Caco-2 (cell line): ENCODE data around the gene LGR6. TPM values are rescaled to one million over a fixed set of nuclear protein-coding genes. Genes with fewer than 3 reads are reported as not detected.

Source experiments
- BruUV-seq: library from RNA; stranded (reverse); fragments of 400-500 nt; replicated peaks from 2 replicates; lab custom pipeline; 2021; lab: Mats Ljungman, UMichigan
- CTCF ChIA-PET: fragments of 300-600 bp; sonication (Branson Sonifier 250); formaldehyde crosslinking; loops from one replicate; lab custom pipeline; 2022; ENCODE audit warnings: antibody characterized with exemption; lab: Charles Lee
- POLR2A ChIA-PET: fragments of 300-600 bp; sonication (Branson Sonifier 250); formaldehyde crosslinking; loops from one replicate; lab custom pipeline; 2022; ENCODE audit warnings: antibody characterized with exemption; lab: Charles Lee
- DNase-seq, 2 experiments: peaks; one replicate each; pipeline versions ENCODE4 v3.0.0 to v3.0.0-alpha.2; 2020 to 2022
- H3K27me3 ChIP-seq: replicated peaks from 2 replicates; pipeline ENCODE4 v1.6.0; 2011; ENCODE audit warnings: low read length; ENCODE audit not compliant: control insufficient read depth, insufficient read depth
- H3K36me3 ChIP-seq: 2 replicates; pipeline ENCODE4 v1.5.1; 2011; ENCODE audit warnings: low read length; ENCODE audit not compliant: control insufficient read depth, insufficient read depth
- H3K4me1 ChIP-seq: fragments of 250-450 bp; sonication (Bioruptor Pico); 2 replicates; pipeline ENCODE4 v1.5.1; 2020; ENCODE audit warnings: mild to moderate bottlenecking
- H3K4me3 ChIP-seq: 2 replicates; pipeline ENCODE4 v1.5.1; 2011; ENCODE audit warnings: low read depth, mild to moderate bottlenecking, control low read depth, low read length
- H3K9me3 ChIP-seq: fragments of 250-450 bp; sonication (Bioruptor Pico); 2 replicates; pipeline ENCODE4 v1.5.1; 2020; ENCODE audit warnings: mild to moderate bottlenecking, moderate library complexity
- H3K27ac Mint-ChIP-seq: one replicate; pipeline ENCODE4 v1.8.0; 2022; ENCODE audit warnings: mixed read lengths; ENCODE audit not compliant: unreplicated experiment
- H3K27me3 Mint-ChIP-seq: one replicate; pipeline ENCODE4 v1.8.0; 2022; ENCODE audit warnings: mixed read lengths; ENCODE audit not compliant: insufficient read depth, unreplicated experiment
- H3K36me3 Mint-ChIP-seq: one replicate; pipeline ENCODE4 v1.8.0; 2022; ENCODE audit warnings: mild to moderate bottlenecking, mixed read lengths; ENCODE audit not compliant: insufficient read depth, unreplicated experiment
- H3K4me1 Mint-ChIP-seq: one replicate; pipeline ENCODE4 v1.8.0; 2022; ENCODE audit warnings: low read depth, mixed read lengths; ENCODE audit not compliant: unreplicated experiment
- H3K4me3 Mint-ChIP-seq: one replicate; pipeline ENCODE4 v1.8.0; 2022; ENCODE audit warnings: mild to moderate bottlenecking, moderate library complexity, mixed read lengths; ENCODE audit not compliant: unreplicated experiment
- H3K9me3 Mint-ChIP-seq: one replicate; pipeline ENCODE4 v1.8.0; 2022; ENCODE audit warnings: mixed read lengths; ENCODE audit not compliant: unreplicated experiment
- intact Hi-C: fragments of 100-400 bp; cut with micrococcal nuclease; formaldehyde crosslinking; loops from one replicate; pipeline ENCODE4 v1.10.0; 2022; ENCODE audit not compliant: unreplicated experiment
- total RNA-seq: library from RNA; stranded (reverse); gene quantifications from 2 replicates; pipeline ENCODE4 v1.2.3, GENCODE V29; 2022
- TF ChIP-seq, protein P1 (sequence below), 2 experiments: fragments of 200-600 bp in 1 of 2; IDR thresholded peaks; 1 replicate in 1 of 2; 2 replicates in 1 of 2; pipeline versions ENCODE4 v1.5.1 to v1.8.0; 2011 to 2022; ENCODE audit warnings: antibody characterized with exemption in 1 of 2, control low read depth in 1 of 2, inconsistent platforms in 1 of 2, low read depth in 1 of 2, low read length in 1 of 2, mild to moderate bottlenecking in 1 of 2, moderate library complexity in 1 of 2; ENCODE audit not compliant: insufficient read depth in 1 of 2, severe bottlenecking in 1 of 2, unreplicated experiment in 1 of 2

The LGR6 gene
- total RNA-seq, 1 experiment from 2014 or later = 0.36 TPM

DNA sequence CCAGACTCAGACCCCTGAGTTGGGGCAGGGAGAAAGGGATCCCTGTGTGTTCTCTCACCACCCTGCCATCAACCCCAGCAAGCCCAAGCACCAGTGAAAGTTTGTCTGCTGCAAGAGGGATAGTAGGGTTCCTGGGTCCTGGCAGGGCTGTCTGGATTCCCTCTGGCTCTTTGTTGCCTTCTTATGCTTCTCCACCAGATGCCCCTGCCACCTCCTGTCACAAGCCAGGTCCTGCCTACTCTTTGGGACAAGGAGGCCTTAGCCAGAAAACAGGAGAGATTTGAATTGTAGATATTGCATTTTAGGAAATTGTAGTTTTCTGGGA, 126.4 kb downstream of the LGR6 start:
- H3K9me3 ChIP-seq = no peaks in the 10 kb centered on the region
- no peak overlapping the region for H3K4me3 ChIP-seq
- H3K27ac Mint-ChIP-seq = no peak overlapping the region
- CTCF ChIA-PET = interaction anchor here (1.0 kb wide), 1 partner anchor 127 kb away, joined by 3 read pairs; no protein-coding TSS in a partner anchor
- TF ChIP-seq, protein P1, sequence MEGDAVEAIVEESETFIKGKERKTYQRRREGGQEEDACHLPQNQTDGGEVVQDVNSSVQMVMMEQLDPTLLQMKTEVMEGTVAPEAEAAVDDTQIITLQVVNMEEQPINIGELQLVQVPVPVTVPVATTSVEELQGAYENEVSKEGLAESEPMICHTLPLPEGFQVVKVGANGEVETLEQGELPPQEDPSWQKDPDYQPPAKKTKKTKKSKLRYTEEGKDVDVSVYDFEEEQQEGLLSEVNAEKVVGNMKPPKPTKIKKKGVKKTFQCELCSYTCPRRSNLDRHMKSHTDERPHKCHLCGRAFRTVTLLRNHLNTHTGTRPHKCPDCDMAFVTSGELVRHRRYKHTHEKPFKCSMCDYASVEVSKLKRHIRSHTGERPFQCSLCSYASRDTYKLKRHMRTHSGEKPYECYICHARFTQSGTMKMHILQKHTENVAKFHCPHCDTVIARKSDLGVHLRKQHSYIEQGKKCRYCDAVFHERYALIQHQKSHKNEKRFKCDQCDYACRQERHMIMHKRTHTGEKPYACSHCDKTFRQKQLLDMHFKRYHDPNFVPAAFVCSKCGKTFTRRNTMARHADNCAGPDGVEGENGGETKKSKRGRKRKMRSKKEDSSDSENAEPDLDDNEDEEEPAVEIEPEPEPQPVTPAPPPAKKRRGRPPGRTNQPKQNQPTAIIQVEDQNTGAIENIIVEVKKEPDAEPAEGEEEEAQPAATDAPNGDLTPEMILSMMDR (IDR thresholded peaks at IDR 0.05; ENCODE audit: insufficient read depth in 1 of 2, low read depth in 1 of 2, low read length in 1 of 2, severe bottlenecking in 1 of 2, unreplicated experiment in 1 of 2) = no peak
- no peaks in the 10 kb centered on the region for H3K36me3 ChIP-seq
- no TSS peak for BruUV-seq
- no peaks in the 10 kb centered on the region for H3K9me3 Mint-ChIP-seq
- no peak for DNase-seq
- H3K27me3 ChIP-seq = no peaks in the 10 kb centered on the region
- H3K4me1 ChIP-seq = no peaks in the 10 kb centered on the region
- no peaks in the 10 kb centered on the region for H3K36me3 Mint-ChIP-seq
- POLR2A ChIA-PET = no interaction called here
- H3K4me1 Mint-ChIP-seq = no peaks in the 10 kb centered on the region
- no peak overlapping the region for H3K4me3 Mint-ChIP-seq
- intact Hi-C loops = no loop called here
- peaks cover 3% of the 10 kb centered on the region for H3K27me3 Mint-ChIP-seq

DNA sequence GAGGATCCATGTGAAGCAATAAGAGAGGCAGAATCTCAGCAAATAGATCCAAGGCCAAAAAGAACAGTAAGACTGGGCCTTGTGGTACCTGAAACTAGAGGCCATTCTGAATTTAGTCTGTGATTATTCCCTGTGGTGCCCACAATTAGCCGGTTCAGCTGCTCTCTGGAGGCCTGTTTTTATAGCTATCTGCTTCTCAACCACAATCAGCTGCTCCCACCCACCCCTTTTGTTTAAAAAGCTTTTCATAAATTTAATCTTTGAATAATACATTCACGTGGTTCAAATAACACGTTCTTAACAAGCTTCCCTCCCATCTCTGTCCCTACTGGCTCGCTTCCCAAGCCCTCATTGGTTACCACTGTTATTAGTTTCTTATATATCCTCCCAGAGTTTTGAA, 130.1 kb downstream of the LGR6 start:
- no peaks in the 10 kb centered on the region for H3K4me1 Mint-ChIP-seq
- ChIA-PET POLR2A (no interaction called here), CTCF (no interaction called here)
- Histone ChIP-seq H3K27me3 (no peaks in the 10 kb centered on the region), H3K4me1 (no peaks in the 10 kb centered on the region), H3K36me3 (no peaks in the 10 kb centered on the region), H3K9me3 (no peaks in the 10 kb centered on the region), H3K4me3 (no peak overlapping the region)
- H3K9me3 Mint-ChIP-seq = no peaks in the 10 kb centered on the region
- H3K27me3 Mint-ChIP-seq = peaks cover 3% of the 10 kb centered on the region
- H3K36me3 Mint-ChIP-seq = peaks cover 4% of the 10 kb centered on the region
- intact Hi-C loops = no loop called here
- H3K27ac Mint-ChIP-seq = no peak overlapping the region
- no peak overlapping the region for H3K4me3 Mint-ChIP-seq
- BruUV-seq = no TSS peak
- TF ChIP-seq, protein P1 (IDR thresholded peaks at IDR 0.05; ENCODE audit: insufficient read depth in 1 of 2, low read depth in 1 of 2, low read length in 1 of 2, severe bottlenecking in 1 of 2, unreplicated experiment in 1 of 2) = no peak
- DNase-seq = no peak

DNA sequence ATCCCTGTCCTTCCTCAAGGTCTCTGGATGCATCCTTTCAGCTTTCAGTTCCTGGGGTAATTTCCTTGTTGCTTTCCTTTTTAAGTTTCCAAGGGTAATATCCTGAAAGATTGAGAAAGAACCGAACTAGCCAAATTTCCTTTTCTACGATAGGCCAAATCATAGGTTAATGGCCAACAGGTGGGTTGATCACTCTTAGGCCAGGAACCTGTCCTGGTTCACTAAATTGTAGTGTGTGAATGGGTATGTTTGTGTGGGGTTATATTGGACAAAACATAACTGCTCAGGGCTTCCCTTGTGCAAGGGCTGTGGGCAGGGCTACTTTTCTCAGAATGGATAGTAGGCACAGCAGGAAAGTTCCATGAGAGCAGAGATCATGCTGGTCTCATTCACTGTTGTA, 131.0 kb downstream of the LGR6 start:
- H3K36me3 Mint-ChIP-seq = peaks cover 4% of the 10 kb centered on the region
- no TSS peak for BruUV-seq
- no peaks in the 10 kb centered on the region for H3K9me3 ChIP-seq
- ChIA-PET POLR2A (no interaction called here), CTCF (no interaction called here)
- peaks cover 3% of the 10 kb centered on the region for H3K27me3 Mint-ChIP-seq
- DNase-seq = no peak
- peaks cover 2% of the 10 kb centered on the region for H3K4me1 Mint-ChIP-seq
- no peaks in the 10 kb centered on the region for H3K4me1 ChIP-seq
- no peaks in the 10 kb centered on the region for H3K27me3 ChIP-seq
- H3K27ac Mint-ChIP-seq = no peak overlapping the region
- TF ChIP-seq, protein P1 (IDR thresholded peaks at IDR 0.05; ENCODE audit: insufficient read depth in 1 of 2, low read depth in 1 of 2, low read length in 1 of 2, severe bottlenecking in 1 of 2, unreplicated experiment in 1 of 2) = no peak
- H3K36me3 ChIP-seq = no peaks in the 10 kb centered on the region
- H3K9me3 Mint-ChIP-seq = no peaks in the 10 kb centered on the region
- H3K4me3 Mint-ChIP-seq = no peak overlapping the region
- no peak overlapping the region for H3K4me3 ChIP-seq
- intact Hi-C loops = no loop called here
